Kidney (tissue), 14 donors: Measurements from ENCODE around the gene SLCO4A1. TPM values are rescaled to one million over a fixed set of nuclear protein-coding genes. Genes with fewer than 3 reads are reported as not detected.

Source experiments
- DNase-seq, 5 donors: peaks; one replicate each; pipeline ENCODE4 v3.0.0-alpha.2; 2013 to 2020
- FAIRE-seq: peaks from 2 replicates; lab custom pipeline; 2012; peaks lifted over from hg19 to GRCh38; lab: Jason Lieb, UNC
- H3K27ac ChIP-seq, 2 donors: one replicate each; pipeline ENCODE4 v1.7.0; 2013; ENCODE audit warnings: low read depth in 2 of 2, low read length in 2 of 2, inconsistent platforms in 1 of 2
- H3K27me3 ChIP-seq: one replicate; pipeline ENCODE4 v1.7.1; 2013; ENCODE audit warnings: low read length, inconsistent platforms; ENCODE audit not compliant: control insufficient read depth, insufficient read depth
- H3K36me3 ChIP-seq, 3 donors: one replicate each; pipeline versions ENCODE4 v1.7.0 to v1.7.1; 2013; ENCODE audit warnings: low read length in 3 of 3, control low read depth in 1 of 3, inconsistent platforms in 1 of 3; ENCODE audit not compliant: insufficient read depth in 3 of 3, control insufficient read depth in 2 of 3
- H3K4me1 ChIP-seq, 3 donors: one replicate each; pipeline versions ENCODE4 v1.7.0 to v1.7.1; 2013; ENCODE audit warnings: low read length in 3 of 3, inconsistent platforms in 1 of 3, low read depth in 1 of 3; ENCODE audit not compliant: control insufficient read depth in 2 of 3, insufficient read depth in 2 of 3
- H3K4me3 ChIP-seq, 3 donors: one replicate each; pipeline versions ENCODE4 v1.7.0 to v1.8.1; 2013; ENCODE audit warnings: low read length in 3 of 3, control low read depth in 1 of 3, inconsistent platforms in 1 of 3
- H3K9ac ChIP-seq, 3 donors: one replicate each; pipeline versions ENCODE4 v1.7.0 to v1.7.1; 2013; ENCODE audit warnings: low read length in 3 of 3, control low read depth in 1 of 3, inconsistent platforms in 1 of 3
- H3K9me3 ChIP-seq, 3 donors: one replicate each; pipeline versions ENCODE4 v1.7.0 to v1.7.1; 2013; ENCODE audit warnings: low read length in 3 of 3, control low read depth in 1 of 3, inconsistent platforms in 1 of 3; ENCODE audit not compliant: control insufficient read depth in 2 of 3, insufficient read depth in 1 of 3
- intact Hi-C: fragments of 100-400 bp; cut with DNase I; formaldehyde crosslinking; loops from one replicate; pipeline ENCODE4 v1.11.1; 2022
- polyA plus RNA-seq: library from polyadenylated mRNA; stranded (reverse); fragments of 350-450 nt; fragmentation: Illumina TruSeq; extraction: RNeasy Lipid Tissue Mini Kit (QIAGEN cat#74804); gene quantifications from one replicate; pipeline ENCODE4 v1.2.3, GENCODE V29; 2014; ENCODE audit warnings: low read depth, low replicate concordance; ENCODE audit not compliant: insufficient read depth
- total RNA-seq: library from RNA; stranded (reverse); fragmentation: NEBNext Ultra II Directional; extraction: Animal tissue kit (Norgen Biotek cat#: 25700); gene quantifications from one replicate; pipeline ENCODE4 v1.2.1, GENCODE V29; 2021
- TF ChIP-seq, protein P1 (sequence below): IDR thresholded peaks from 3 replicates; pipeline ENCODE4 v1.5.1; 2012; ENCODE audit warnings: mild to moderate bottlenecking, moderate library complexity, borderline replicate concordance; ENCODE audit not compliant: insufficient read depth; ENCODE audit errors: extremely low read depth
- donor health status: control.
- donor health status: control.
- donor health status: control.
- donor health status: control.
- donor health status: control.
- donor health status: DM: yes; HTN: yes; CAD: no.
- donor health status: Normal renal cell carcinoma (clear cell type).

Gene SLCO4A1
- total and polyA plus RNA-seq, 2 donors from 2014 or later: 12.4 to 80.3 TPM

DNA sequence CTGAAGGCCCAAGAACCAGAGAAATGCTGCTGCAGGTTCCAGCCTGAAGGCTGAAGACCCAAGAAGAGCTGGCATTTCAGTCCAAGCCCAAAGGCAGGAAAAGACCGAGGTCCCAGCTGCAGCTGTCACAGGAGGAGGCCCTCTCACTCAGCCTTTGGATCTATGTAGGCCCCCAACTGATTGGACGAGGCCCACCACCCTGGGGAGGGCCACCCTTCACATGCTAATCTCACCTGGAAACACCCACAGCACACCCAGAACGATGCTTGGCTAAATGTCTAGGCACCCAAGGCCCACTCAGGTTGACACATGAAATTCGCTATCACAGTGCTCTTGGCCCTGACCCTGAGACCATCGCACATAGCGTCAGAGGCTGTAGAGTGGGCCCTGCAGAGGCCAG, 6.8 kb downstream of the SLCO4A1 start:
- Histone ChIP-seq H3K4me1 (peaks cover 0 to 27% (median 16%) of the 10 kb centered on the region in 3 donors), H3K9me3 (no peaks in the 10 kb centered on the region), H3K9ac (no peak overlapping the region), H3K36me3 (no peaks in the 10 kb centered on the region), H3K27ac (no peak overlapping the region), H3K27me3 (no peaks in the 10 kb centered on the region), H3K4me3 (no peak overlapping the region)
- no peak for FAIRE-seq
- no peak for DNase-seq
- intact Hi-C loops: no loop called here
- TF ChIP-seq, protein P1, sequence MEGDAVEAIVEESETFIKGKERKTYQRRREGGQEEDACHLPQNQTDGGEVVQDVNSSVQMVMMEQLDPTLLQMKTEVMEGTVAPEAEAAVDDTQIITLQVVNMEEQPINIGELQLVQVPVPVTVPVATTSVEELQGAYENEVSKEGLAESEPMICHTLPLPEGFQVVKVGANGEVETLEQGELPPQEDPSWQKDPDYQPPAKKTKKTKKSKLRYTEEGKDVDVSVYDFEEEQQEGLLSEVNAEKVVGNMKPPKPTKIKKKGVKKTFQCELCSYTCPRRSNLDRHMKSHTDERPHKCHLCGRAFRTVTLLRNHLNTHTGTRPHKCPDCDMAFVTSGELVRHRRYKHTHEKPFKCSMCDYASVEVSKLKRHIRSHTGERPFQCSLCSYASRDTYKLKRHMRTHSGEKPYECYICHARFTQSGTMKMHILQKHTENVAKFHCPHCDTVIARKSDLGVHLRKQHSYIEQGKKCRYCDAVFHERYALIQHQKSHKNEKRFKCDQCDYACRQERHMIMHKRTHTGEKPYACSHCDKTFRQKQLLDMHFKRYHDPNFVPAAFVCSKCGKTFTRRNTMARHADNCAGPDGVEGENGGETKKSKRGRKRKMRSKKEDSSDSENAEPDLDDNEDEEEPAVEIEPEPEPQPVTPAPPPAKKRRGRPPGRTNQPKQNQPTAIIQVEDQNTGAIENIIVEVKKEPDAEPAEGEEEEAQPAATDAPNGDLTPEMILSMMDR: no peak

DNA sequence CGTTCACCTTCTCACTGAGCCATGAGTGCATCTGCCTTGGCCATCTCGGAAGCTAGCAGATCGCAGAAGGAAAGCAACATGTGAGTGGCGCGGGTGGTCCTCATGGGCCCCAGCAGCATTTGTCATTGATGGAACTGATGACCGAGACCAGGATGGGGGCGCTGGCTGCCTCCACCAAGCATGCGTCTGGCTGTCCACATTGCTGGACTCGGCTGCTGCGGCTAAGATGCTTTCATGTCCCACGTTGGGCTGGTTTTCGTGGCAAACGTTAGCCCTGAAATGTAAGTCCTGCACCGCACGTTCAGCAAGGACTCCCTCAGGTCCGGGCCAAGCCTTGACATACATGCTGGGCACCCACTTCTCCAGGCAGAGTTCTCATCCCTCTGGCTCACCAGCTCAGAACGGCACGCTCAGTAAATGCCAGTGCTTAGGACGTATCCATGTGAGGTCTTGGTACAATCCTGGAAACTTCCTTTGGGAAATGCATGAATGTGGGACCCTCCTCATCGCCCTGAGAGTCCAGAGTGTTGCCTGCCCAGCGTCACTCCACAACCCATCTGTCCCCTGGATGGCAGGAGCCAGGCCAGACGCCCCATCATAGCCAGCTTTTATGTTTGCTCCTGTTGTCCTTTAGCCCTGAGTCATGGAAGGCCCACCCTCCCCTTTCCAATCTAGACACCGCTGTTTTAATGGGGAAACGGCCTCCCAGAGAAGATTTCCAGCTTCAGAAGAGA, 8.4 kb downstream of the SLCO4A1 start:
- peak overlapping the region in 1 of 2 donors; percentile 95 for H3K27ac ChIP-seq
- no peak overlapping the region for H3K9ac ChIP-seq
- H3K27me3 ChIP-seq: no peaks in the 10 kb centered on the region
- H3K9me3 ChIP-seq: no peaks in the 10 kb centered on the region
- no peaks in the 10 kb centered on the region for H3K36me3 ChIP-seq
- no peak overlapping the region for H3K4me3 ChIP-seq
- H3K4me1 ChIP-seq: peaks cover 0 to 23% (median 12%) of the 10 kb centered on the region in 3 donors
- FAIRE-seq (no peak), DNase-seq (no peak)
- TF ChIP-seq, protein P1: no peak
- intact Hi-C loops: no loop called here

DNA sequence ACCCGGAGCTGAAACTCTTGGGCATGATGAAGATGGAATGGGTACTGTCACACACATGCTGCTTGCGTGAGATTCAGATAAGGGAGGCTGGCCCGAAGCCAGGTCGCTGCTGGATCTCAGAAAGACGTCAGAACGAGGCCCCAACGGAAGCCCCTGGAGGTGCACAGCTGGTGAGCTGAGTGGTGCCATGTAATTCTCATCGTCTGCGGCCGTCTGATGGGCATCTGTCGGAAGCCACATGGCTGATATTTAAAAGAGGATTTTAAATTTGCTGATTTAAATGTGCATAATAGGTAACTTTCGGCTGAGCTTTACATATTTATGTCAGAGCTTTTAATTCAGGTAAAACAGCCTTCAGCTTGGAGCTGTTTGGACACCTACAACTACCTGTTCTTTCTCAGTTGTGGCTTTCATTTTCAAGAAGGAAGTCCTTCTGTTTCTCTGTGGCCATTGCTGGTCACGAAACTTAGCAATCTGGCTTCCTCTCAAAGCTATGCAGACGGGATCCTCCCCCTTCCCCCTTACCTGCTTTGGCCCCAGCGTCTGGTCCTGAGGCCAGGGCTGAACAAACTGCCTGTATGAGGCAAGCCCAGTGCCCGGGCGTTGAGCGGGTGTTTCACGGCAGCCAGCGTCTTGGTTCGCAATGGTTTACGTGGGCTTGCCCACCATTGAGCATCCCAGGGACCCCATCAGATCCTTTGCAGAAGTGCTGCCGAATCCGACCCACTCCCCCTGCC, 9.2 kb downstream of the SLCO4A1 start:
- Histone ChIP-seq H3K4me3 (peak overlapping the region in 2 of 3 donors; percentile 20 to 30), H3K9me3 (no peaks in the 10 kb centered on the region), H3K27ac (peak overlapping the region; percentile 90 to 95), H3K36me3 (no peaks in the 10 kb centered on the region), H3K27me3 (no peaks in the 10 kb centered on the region), H3K4me1 (peaks cover 0 to 23% (median 12%) of the 10 kb centered on the region in 3 donors), H3K9ac (peak overlapping the region in 2 of 3 donors; percentile 37 to 65)
- peak in 3 of 5 donors; percentile 39 to 91 (median 79) for DNase-seq
- FAIRE-seq: no peak
- TF ChIP-seq, protein P1: no peak
- intact Hi-C loops: no loop called here
